ENCODE measurements around the gene C3orf62.

The C3orf62 gene

GRCh38 chr3:49273825-49274532, 3.1 kb downstream of the C3orf62 start:
- POLR2A ChIA-PET: no interaction called here
- CTCF ChIA-PET: no interaction called here
- DNase-seq (ENCODE audit: extremely low spot score): no peak
- TF ChIP-seq CTCF (IDR thresholded peaks at IDR 0.05; ENCODE audit: control extremely low read depth, extremely low read depth, low read depth, missing control alignments): no peak

GRCh38 chr3:49271047-49271446, 6.0 kb downstream of the C3orf62 start:
- DNase-seq (ENCODE audit: extremely low spot score): no peak
- CTCF ChIA-PET: no interaction called here
- TF ChIP-seq CTCF (IDR thresholded peaks at IDR 0.05; ENCODE audit: control extremely low read depth, extremely low read depth, low read depth, missing control alignments): no peak
- POLR2A ChIA-PET: interaction anchor here (0.6 kb wide), 1 partner anchor 244 kb away, joined by 7 read pairs; no protein-coding TSS in a partner anchor

GRCh38 chr3:49270156-49270500, 6.9 kb downstream of the C3orf62 start:
- ChIA-PET CTCF (interaction anchor here (1.2 kb wide), 1 partner anchor 15 kb away, joined by 3 read pairs; no protein-coding TSS in a partner anchor), POLR2A (no interaction called here)
- no peak for TF ChIP-seq CTCF (IDR thresholded peaks at IDR 0.05; ENCODE audit: control extremely low read depth, extremely low read depth, low read depth, missing control alignments)
- DNase-seq (ENCODE audit: extremely low spot score): no peak

GRCh38 chr3:49269443-49270155, 7.4 kb downstream of the C3orf62 start:
- ChIA-PET CTCF (interaction anchor here (1.2 kb wide), 1 partner anchor 15 kb away, joined by 3 read pairs; no protein-coding TSS in a partner anchor), POLR2A (no interaction called here)
- TF ChIP-seq CTCF (IDR thresholded peaks at IDR 0.05; ENCODE audit: control extremely low read depth, extremely low read depth, low read depth, missing control alignments): no peak
- no peak for DNase-seq (ENCODE audit: extremely low spot score)

- no peak for TF ChIP-seq CTCF (IDR thresholded peaks at IDR 0.05; ENCODE audit: control extremely low read depth, extremely low read depth, low read depth, missing control alignments)
- DNase-seq (ENCODE audit: extremely low spot score): no peak
- POLR2A ChIA-PET: no interaction called here
- CTCF ChIA-PET: interaction anchor here (1.4 kb wide), 1 partner anchor 96 kb away, joined by 4 read pairs; the partner anchor contains the start of gene KLHDC8B
These were observed 10.5 kb downstream of the C3orf62 start for GRCh38 chr3:49266410-49267095.

GRCh38 chr3:49265661-49266386, 11.2 kb downstream of the C3orf62 start:
- CTCF ChIA-PET: interaction anchor here (0.9 to 1.4 kb wide), 2 partner anchors 10 to 95 kb away, joined by 3 to 4 read pairs; partner anchors contain the start of gene KLHDC8B
- POLR2A ChIA-PET: no interaction called here
- TF ChIP-seq CTCF (IDR thresholded peaks at IDR 0.05; ENCODE audit: control extremely low read depth, extremely low read depth, low read depth, missing control alignments): no peak
- DNase-seq (ENCODE audit: extremely low spot score): no peak

Data from GM10248 (cell line).